HepG2 (cell line): ENCODE data around the gene SLC12A2. TPM values are rescaled to one million over a fixed set of nuclear protein-coding genes. Genes with fewer than 3 reads are reported as not detected.

ENCODE experiments used
- ASH2L ChIP-seq: fragments of 300-600, 200-600 bp; sonication (generic); IDR thresholded peaks from 2 replicates; pipeline ENCODE4 v1.7.0; 2017; ENCODE audit warnings: low read depth, mild to moderate bottlenecking, moderate library complexity, mixed read lengths, low read length; ENCODE audit not compliant: insufficient read length
- MAFK ChIP-seq, 2 experiments: IDR thresholded peaks in 1 of 2; conservative IDR thresholded peaks in 1 of 2; 2 replicates each; pipeline ENCODE4 v1.6.1; 2011; ENCODE audit warnings: improper control_type of control experiment in 2 of 2, low read length in 2 of 2
- MLLT10 ChIP-seq: sonication (generic); formaldehyde crosslinking; IDR thresholded peaks from 2 replicates; pipeline ENCODE4 v1.4.0; 2020; ENCODE audit warnings: missing genetic modification reagents
- PLRG1 ChIP-seq: fragments of 450-650 bp; conservative IDR thresholded peaks from 2 replicates; pipeline ENCODE4 v1.6.1; 2016
- SP4 ChIP-seq: sonication (generic); formaldehyde crosslinking; IDR thresholded peaks from 2 replicates; pipeline ENCODE4 v1.8.1; 2023; ENCODE audit warnings: mild to moderate bottlenecking, missing genetic modification reagents
- ZNF598 ChIP-seq: sonication (generic); formaldehyde crosslinking; IDR thresholded peaks from 2 replicates; pipeline ENCODE4 v1.5.1; 2020; ENCODE audit warnings: mild to moderate bottlenecking, missing genetic modification reagents, borderline replicate concordance
- ZNF792 ChIP-seq: IDR thresholded peaks from 2 replicates; pipeline ENCODE4 v1.6.1; 2016
- polyA plus RNA-seq, 8 experiments: library from polyadenylated mRNA; depleted of rRNA in 3 of 8; stranded (reverse) in 7 of 8; unstranded in 1 of 8; fragments of >200 nt; fragmentation: Illumina TruSeq in 4 of 8; extraction: Trizol in 4 of 8; gene quantifications; 2 replicates each; pipeline versions ENCODE4 v1.2.1 to v1.2.3, GENCODE V29; 2011 to 2016; ENCODE audit warnings: low read depth in 4 of 8, missing spikeins in 1 of 8, mixed read lengths in 1 of 8; ENCODE audit not compliant: insufficient read depth in 1 of 8
- total RNA-seq, 5 experiments: library from RNA; depleted of rRNA; stranded (reverse); fragments of >200 nt; fragmentation: Illumina TruSeq; extraction: Trizol; gene quantifications; 2 replicates each; pipeline ENCODE4 v1.2.3, GENCODE V29; 2016; ENCODE audit warnings: low read depth in 1 of 5
- TF ChIP-seq, protein P1 (sequence below): fragments of 450-650 bp; IDR thresholded peaks from 2 replicates; pipeline ENCODE4 v1.6.1; 2016
- TF ChIP-seq, protein P2 (sequence below): sonication (generic); formaldehyde crosslinking; IDR thresholded peaks from 2 replicates; pipeline ENCODE4 v1.9.0; 2021; ENCODE audit warnings: mild to moderate bottlenecking, missing genetic modification reagents
- TF ChIP-seq, protein P3 (sequence below): sonication (generic); formaldehyde crosslinking; IDR thresholded peaks from 2 replicates; pipeline ENCODE4 v1.4.0; 2020; ENCODE audit warnings: missing genetic modification reagents, borderline replicate concordance
- TF ChIP-seq, protein P4 (sequence below): sonication (generic); formaldehyde crosslinking; IDR thresholded peaks from 2 replicates; pipeline ENCODE4 v1.4.0; 2020; ENCODE audit warnings: missing genetic modification reagents, borderline replicate concordance
- TF ChIP-seq, protein P5 (sequence below): sonication (generic); formaldehyde crosslinking; IDR thresholded peaks from 2 replicates; pipeline ENCODE4 v1.8.1; 2023; ENCODE audit warnings: mild to moderate bottlenecking, missing genetic modification reagents

Gene SLC12A2
- total and polyA plus RNA-seq, 2 of the 13 experiments (the other 11 are each of a cell fraction or from before 2014, with no cell fraction given), result 4.0 to 9.7 TPM

DNA sequence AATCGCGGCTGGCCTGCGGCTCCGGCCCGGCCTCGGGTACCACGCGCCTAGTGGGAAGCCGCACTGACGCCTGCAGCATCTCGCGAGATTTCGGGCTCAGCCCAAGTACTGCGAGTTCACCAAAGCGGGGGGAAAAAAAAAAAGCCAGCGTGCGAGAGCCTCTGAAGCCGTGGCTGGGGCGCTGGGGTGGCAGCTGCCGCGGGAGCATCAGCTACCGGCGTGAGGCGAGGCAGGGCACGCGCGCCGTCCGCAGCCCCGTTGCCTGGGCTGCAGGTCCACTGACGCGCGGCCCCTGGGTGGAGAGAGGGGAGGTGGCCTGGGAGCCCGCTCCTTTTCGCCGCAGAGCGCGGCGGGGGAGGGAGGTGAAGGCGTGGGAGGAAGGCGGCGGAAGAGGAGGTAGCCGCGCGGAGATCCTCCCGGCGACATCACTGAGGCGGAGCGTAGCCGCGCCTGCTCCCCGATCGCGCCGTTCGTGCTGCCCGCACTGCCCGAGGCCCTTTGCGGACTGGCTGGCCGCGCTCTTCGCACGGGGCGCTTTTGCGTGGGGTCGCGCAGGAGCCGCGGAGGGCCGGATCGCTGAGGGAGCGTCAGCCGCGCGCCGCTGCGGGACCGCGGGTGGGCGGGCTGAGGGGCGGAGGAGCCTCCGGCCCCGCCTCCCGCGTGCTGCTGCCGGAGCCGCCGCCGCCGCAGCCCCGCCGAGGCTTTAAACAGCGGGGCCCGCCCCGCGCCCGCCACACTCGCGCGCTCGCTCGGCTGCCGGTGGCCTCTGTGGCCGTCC, at the start of gene SLC12A2 (continued):
- TF ChIP-seq, protein P1, sequence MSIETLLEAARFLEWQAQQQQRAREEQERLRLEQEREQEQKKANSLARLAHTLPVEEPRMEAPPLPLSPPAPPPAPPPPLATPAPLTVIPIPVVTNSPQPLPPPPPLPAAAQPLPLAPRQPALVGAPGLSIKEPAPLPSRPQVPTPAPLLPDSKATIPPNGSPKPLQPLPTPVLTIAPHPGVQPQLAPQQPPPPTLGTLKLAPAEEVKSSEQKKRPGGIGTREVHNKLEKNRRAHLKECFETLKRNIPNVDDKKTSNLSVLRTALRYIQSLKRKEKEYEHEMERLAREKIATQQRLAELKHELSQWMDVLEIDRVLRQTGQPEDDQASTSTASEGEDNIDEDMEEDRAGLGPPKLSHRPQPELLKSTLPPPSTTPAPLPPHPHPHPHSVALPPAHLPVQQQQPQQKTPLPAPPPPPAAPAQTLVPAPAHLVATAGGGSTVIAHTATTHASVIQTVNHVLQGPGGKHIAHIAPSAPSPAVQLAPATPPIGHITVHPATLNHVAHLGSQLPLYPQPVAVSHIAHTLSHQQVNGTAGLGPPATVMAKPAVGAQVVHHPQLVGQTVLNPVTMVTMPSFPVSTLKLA, result no peak
- no peak for TF ChIP-seq PLRG1
- TF ChIP-seq, protein P2, sequence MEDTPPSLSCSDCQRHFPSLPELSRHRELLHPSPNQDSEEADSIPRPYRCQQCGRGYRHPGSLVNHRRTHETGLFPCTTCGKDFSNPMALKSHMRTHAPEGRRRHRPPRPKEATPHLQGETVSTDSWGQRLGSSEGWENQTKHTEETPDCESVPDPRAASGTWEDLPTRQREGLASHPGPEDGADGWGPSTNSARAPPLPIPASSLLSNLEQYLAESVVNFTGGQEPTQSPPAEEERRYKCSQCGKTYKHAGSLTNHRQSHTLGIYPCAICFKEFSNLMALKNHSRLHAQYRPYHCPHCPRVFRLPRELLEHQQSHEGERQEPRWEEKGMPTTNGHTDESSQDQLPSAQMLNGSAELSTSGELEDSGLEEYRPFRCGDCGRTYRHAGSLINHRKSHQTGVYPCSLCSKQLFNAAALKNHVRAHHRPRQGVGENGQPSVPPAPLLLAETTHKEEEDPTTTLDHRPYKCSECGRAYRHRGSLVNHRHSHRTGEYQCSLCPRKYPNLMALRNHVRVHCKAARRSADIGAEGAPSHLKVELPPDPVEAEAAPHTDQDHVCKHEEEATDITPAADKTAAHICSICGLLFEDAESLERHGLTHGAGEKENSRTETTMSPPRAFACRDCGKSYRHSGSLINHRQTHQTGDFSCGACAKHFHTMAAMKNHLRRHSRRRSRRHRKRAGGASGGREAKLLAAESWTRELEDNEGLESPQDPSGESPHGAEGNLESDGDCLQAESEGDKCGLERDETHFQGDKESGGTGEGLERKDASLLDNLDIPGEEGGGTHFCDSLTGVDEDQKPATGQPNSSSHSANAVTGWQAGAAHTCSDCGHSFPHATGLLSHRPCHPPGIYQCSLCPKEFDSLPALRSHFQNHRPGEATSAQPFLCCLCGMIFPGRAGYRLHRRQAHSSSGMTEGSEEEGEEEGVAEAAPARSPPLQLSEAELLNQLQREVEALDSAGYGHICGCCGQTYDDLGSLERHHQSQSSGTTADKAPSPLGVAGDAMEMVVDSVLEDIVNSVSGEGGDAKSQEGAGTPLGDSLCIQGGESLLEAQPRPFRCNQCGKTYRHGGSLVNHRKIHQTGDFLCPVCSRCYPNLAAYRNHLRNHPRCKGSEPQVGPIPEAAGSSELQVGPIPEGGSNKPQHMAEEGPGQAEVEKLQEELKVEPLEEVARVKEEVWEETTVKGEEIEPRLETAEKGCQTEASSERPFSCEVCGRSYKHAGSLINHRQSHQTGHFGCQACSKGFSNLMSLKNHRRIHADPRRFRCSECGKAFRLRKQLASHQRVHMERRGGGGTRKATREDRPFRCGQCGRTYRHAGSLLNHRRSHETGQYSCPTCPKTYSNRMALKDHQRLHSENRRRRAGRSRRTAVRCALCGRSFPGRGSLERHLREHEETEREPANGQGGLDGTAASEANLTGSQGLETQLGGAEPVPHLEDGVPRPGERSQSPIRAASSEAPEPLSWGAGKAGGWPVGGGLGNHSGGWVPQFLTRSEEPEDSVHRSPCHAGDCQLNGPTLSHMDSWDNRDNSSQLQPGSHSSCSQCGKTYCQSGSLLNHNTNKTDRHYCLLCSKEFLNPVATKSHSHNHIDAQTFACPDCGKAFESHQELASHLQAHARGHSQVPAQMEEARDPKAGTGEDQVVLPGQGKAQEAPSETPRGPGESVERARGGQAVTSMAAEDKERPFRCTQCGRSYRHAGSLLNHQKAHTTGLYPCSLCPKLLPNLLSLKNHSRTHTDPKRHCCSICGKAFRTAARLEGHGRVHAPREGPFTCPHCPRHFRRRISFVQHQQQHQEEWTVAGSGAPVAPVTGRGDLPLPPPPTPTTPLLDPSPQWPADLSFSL (CRISPR knock-in tag), result no peak
- TF ChIP-seq, protein P3, sequence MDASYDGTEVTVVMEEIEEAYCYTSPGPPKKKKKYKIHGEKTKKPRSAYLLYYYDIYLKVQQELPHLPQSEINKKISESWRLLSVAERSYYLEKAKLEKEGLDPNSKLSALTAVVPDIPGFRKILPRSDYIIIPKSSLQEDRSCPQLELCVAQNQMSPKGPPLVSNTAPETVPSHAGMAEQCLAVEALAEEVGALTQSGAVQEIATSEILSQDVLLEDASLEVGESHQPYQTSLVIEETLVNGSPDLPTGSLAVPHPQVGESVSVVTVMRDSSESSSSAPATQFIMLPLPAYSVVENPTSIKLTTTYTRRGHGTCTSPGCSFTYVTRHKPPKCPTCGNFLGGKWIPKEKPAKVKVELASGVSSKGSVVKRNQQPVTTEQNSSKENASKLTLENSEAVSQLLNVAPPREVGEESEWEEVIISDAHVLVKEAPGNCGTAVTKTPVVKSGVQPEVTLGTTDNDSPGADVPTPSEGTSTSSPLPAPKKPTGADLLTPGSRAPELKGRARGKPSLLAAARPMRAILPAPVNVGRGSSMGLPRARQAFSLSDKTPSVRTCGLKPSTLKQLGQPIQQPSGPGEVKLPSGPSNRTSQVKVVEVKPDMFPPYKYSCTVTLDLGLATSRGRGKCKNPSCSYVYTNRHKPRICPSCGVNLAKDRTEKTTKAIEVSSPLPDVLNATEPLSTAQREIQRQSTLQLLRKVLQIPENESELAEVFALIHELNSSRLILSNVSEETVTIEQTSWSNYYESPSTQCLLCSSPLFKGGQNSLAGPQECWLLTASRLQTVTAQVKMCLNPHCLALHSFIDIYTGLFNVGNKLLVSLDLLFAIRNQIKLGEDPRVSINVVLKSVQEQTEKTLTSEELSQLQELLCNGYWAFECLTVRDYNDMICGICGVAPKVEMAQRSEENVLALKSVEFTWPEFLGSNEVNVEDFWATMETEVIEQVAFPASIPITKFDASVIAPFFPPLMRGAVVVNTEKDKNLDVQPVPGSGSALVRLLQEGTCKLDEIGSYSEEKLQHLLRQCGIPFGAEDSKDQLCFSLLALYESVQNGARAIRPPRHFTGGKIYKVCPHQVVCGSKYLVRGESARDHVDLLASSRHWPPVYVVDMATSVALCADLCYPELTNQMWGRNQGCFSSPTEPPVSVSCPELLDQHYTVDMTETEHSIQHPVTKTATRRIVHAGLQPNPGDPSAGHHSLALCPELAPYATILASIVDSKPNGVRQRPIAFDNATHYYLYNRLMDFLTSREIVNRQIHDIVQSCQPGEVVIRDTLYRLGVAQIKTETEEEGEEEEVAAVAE (CRISPR knock-in tag), result no peak
- no peak for TF ChIP-seq ZNF598
- peak; percentile 56; the same call in 1 of the 2 replicates for TF ChIP-seq SP4 (CRISPR knock-in tag)
- no peak for TF ChIP-seq MLLT10 (CRISPR knock-in tag)
- 0 out of 2 replicates have a peak, but pooled peaks have one; percentile 12 for TF ChIP-seq ZNF792
- TF ChIP-seq ASH2L, result peak; percentile 67
- no peak for TF ChIP-seq MAFK (conservative IDR thresholded peaks at IDR 0.05 in 1 of 2, IDR thresholded peaks at IDR 0.05 in 1 of 2; ENCODE audit: low read length in 2 of 2)
- TF ChIP-seq, protein P4, sequence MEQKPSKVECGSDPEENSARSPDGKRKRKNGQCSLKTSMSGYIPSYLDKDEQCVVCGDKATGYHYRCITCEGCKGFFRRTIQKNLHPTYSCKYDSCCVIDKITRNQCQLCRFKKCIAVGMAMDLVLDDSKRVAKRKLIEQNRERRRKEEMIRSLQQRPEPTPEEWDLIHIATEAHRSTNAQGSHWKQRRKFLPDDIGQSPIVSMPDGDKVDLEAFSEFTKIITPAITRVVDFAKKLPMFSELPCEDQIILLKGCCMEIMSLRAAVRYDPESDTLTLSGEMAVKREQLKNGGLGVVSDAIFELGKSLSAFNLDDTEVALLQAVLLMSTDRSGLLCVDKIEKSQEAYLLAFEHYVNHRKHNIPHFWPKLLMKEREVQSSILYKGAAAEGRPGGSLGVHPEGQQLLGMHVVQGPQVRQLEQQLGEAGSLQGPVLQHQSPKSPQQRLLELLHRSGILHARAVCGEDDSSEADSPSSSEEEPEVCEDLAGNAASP (CRISPR knock-in tag), result no peak
- TF ChIP-seq, protein P5, sequence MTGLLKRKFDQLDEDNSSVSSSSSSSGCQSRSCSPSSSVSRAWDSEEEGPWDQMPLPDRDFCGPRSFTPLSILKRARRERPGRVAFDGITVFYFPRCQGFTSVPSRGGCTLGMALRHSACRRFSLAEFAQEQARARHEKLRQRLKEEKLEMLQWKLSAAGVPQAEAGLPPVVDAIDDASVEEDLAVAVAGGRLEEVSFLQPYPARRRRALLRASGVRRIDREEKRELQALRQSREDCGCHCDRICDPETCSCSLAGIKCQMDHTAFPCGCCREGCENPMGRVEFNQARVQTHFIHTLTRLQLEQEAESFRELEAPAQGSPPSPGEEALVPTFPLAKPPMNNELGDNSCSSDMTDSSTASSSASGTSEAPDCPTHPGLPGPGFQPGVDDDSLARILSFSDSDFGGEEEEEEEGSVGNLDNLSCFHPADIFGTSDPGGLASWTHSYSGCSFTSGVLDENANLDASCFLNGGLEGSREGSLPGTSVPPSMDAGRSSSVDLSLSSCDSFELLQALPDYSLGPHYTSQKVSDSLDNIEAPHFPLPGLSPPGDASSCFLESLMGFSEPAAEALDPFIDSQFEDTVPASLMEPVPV (CRISPR knock-in tag), result 0 out of 2 replicates have a peak, but pooled peaks have one; percentile 29
